HPDE6-E6E7 (cell line): Measurements from ENCODE around the gene SLC9A3.

ENCODE experiments used
- DNase-seq: peaks from one replicate; pipeline ENCODE4 v3.0.0; 2011; ENCODE audit warnings: missing footprints; ENCODE audit errors: extremely low spot score

The SLC9A3 gene

GRCh38 chr5:443239-444151 is 80.8 kb downstream of the SLC9A3 start:
- DNase-seq, result no peak

GRCh38 chr5:442335-443238 is 81.7 kb downstream of the SLC9A3 start, which contains the start of gene EXOC3:
Gene EXOC3 (plus strand): TSS chr5:443176. CDS start chr5:446206, 3,030 bp downstream.
- peak; percentile 84 for DNase-seq

- no peak for DNase-seq
These were observed 82.3 kb downstream of the SLC9A3 start for GRCh38 chr5:441996-442334.

- DNase-seq, result no peak
These were observed 83.6 kb downstream of the SLC9A3 start for GRCh38 chr5:440401-441201.

- no peak for DNase-seq
These were observed 84.6 kb downstream of the SLC9A3 start for GRCh38 chr5:439636-440035.

- DNase-seq, result no peak
These were observed 85.1 kb downstream of the SLC9A3 start for GRCh38 chr5:439181-439580.

- no peak for DNase-seq
These were observed 85.7 kb downstream of the SLC9A3 start for GRCh38 chr5:438481-438981.

GRCh38 chr5:437281-437771 is 86.9 kb downstream of the SLC9A3 start:
- no peak for DNase-seq

GRCh38 chr5:436641-436975 is 87.6 kb downstream of the SLC9A3 start:
- no peak for DNase-seq

- DNase-seq, result no peak
These were observed 88.1 kb downstream of the SLC9A3 start for GRCh38 chr5:435961-436640.

- no peak for DNase-seq
These were observed 89.0 kb downstream of the SLC9A3 start for GRCh38 chr5:435156-435790.

- DNase-seq, result no peak
These were observed 89.7 kb downstream of the SLC9A3 start for GRCh38 chr5:434443-435146.

- DNase-seq, result no peak
These were observed 90.4 kb downstream of the SLC9A3 start for GRCh38 chr5:433836-434235.

GRCh38 chr5:432928-433791 is 91.1 kb downstream of the SLC9A3 start:
- DNase-seq, result no peak

GRCh38 chr5:432201-432927 is 91.9 kb downstream of the SLC9A3 start:
- no peak for DNase-seq

- no peak for DNase-seq
These were observed 92.6 kb downstream of the SLC9A3 start for GRCh38 chr5:431711-432050.

GRCh38 chr5:431001-431710 is 93.1 kb downstream of the SLC9A3 start:
- no peak for DNase-seq
